Central memory CD8-positive, alpha-beta T cell (primary cell): ENCODE data around the gene ACAP2.
"Not testable (repeated sequence)": the region's sequence is repeated elsewhere in the genome, so short reads cannot be mapped to it uniquely, and the experiment has no call there.

Experiments
- ATAC-seq: fragments of 150-1000 bp; cut with Tn5 transposase; replicated peaks from 2 replicates; pipeline ENCODE4 v1.10.0; 2022; ENCODE audit warnings: mild to moderate bottlenecking, moderate FRiP score, moderate number of reproducible peaks; ENCODE audit not compliant: poor library complexity, severe bottlenecking; ENCODE audit errors: extremely low read depth
- DNase-seq, 2 donors: peaks; one replicate each; pipeline ENCODE4 v3.0.0; 2021; ENCODE audit warnings: low spot score in 2 of 2
- H3K27ac Mint-ChIP-seq: one replicate; pipeline ENCODE4 v1.8.0; 2022; ENCODE audit warnings: low read depth, mild to moderate bottlenecking, moderate library complexity, mixed read lengths
- H3K27me3 Mint-ChIP-seq: one replicate; pipeline ENCODE4 v1.8.0; 2022; ENCODE audit warnings: mixed read lengths
- H3K36me3 Mint-ChIP-seq: one replicate; pipeline ENCODE4 v1.8.0; 2022; ENCODE audit warnings: mild to moderate bottlenecking, moderate library complexity, mixed read lengths; ENCODE audit not compliant: insufficient read depth
- H3K4me1 Mint-ChIP-seq: one replicate; pipeline ENCODE4 v1.8.0; 2022; ENCODE audit warnings: mixed read lengths
- H3K4me3 Mint-ChIP-seq: one replicate; pipeline ENCODE4 v1.8.0; 2022; ENCODE audit warnings: mild to moderate bottlenecking, moderate library complexity, mixed read lengths
- H3K9me3 Mint-ChIP-seq: one replicate; pipeline ENCODE4 v1.8.0; 2022; ENCODE audit warnings: mixed read lengths

Gene ACAP2

DNA sequence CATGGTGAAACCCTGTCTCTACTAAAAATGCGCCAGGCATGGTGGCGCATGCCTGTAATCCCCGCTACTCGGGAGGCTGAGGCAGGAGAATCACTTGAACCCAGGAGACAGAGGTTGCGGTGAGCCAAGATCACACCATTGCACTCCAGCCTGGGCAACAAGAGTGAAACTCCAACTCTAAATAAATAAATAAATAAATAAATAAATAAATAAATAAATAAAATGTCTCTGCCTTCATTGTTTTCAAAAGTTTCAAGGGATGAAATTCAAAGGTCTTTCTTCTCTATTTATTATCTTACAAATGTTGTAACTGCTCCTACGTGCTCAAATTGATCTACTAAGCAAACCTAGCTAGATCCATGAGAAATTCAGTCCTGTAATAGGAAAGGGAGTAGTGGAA is 44.4 kb downstream of the ACAP2 start:
- ATAC-seq, H3K27ac Mint-ChIP-seq: not testable (repeated sequence)
- H3K4me1 Mint-ChIP-seq: peaks cover 29% of the 10 kb centered on the region

DNA sequence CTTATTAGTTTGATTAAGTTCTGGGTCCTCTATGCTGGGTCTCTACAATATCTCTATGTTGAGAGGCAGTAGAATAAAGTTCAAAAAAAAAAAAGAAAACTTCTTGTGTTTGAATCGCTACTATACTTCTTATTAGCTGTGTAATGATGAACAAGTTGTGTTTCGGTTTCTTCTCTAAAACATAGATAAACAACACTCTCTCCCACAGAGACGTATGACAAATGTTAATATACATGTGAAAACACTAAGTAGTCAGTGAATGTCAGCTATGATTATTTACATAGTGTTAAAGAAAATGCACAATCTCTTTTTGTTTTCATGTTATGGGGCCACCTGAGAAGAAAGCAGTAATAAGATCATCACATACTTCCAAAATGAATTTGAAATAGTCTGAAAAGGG is 45.3 kb downstream of the ACAP2 start:
- H3K36me3 Mint-ChIP-seq: no peaks in the 10 kb centered on the region
- H3K27me3 Mint-ChIP-seq: no peaks in the 10 kb centered on the region
- H3K4me1 Mint-ChIP-seq: peaks cover 36% of the 10 kb centered on the region
- H3K9me3 Mint-ChIP-seq: no peaks in the 10 kb centered on the region
- ATAC-seq: no peak
- no peak overlapping the region for H3K27ac Mint-ChIP-seq
- H3K4me3 Mint-ChIP-seq: no peak overlapping the region
- no peak for DNase-seq

More for the DNA sequence above, 44.4 kb downstream of the ACAP2 start:
- not testable (repeated sequence) for H3K4me3 Mint-ChIP-seq, H3K27me3 Mint-ChIP-seq, H3K9me3 Mint-ChIP-seq, DNase-seq, H3K36me3 Mint-ChIP-seq

DNA sequence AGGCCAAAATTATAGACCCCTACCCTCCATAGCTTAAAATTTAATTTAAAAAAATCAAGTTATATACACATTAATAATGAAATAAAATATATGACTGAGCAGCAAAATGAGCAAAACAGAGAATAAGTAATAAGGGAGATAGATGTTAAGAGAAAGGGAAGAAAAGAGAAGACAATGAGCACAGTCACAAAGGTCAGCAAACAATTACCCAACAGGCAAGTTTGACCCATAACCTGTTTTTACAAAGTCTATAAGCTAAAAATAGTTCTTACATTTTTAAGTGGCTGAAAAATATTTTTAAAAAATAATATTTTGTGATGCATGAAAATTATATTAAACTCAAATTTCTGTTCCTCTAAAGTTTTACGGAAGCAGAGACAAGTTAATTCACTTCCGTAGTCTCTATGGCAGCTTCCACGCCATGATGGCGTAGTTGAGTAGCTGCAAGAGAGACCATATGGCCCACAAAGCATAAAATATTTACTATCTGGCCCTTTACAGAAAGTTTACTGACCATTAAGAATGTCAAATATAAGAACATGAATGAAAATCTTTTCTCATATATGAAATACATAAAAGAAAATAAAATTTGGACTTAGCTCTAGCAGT is 47.5 kb downstream of the ACAP2 start:
- Mint-ChIP-seq H3K9me3 (no peaks in the 10 kb centered on the region), H3K4me1 (peaks cover 37% of the 10 kb centered on the region), H3K27ac (no peak overlapping the region), H3K36me3 (peaks cover 5% of the 10 kb centered on the region), H3K4me3 (no peak overlapping the region), H3K27me3 (no peaks in the 10 kb centered on the region)
- DNase-seq: no peak
- ATAC-seq: no peak

DNA sequence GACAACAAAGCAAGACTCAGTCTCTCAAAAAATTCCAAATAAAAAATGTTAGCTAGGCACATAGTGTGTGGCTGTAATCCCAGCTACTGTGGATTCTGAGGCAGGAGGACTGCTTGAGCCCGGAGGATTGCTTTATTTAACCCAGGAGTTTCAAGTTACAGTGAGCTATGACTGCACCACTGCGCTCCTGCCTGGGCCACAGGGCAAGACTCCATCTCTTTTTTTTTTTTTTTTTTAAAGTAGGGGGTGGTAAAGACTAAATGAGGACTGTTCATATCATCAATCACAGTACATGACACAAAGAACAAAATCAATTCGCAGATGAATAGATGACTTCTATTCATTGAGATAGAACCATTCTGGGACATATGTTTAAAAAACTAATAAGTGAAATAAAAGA is 48.1 kb downstream of the ACAP2 start:
- Mint-ChIP-seq H3K36me3 (peaks cover 8% of the 10 kb centered on the region), H3K27ac (no peak overlapping the region), H3K4me1 (peaks cover 36% of the 10 kb centered on the region), H3K9me3 (no peaks in the 10 kb centered on the region), H3K27me3 (no peaks in the 10 kb centered on the region), H3K4me3 (no peak overlapping the region)
- no peak for ATAC-seq
- no peak for DNase-seq

DNA sequence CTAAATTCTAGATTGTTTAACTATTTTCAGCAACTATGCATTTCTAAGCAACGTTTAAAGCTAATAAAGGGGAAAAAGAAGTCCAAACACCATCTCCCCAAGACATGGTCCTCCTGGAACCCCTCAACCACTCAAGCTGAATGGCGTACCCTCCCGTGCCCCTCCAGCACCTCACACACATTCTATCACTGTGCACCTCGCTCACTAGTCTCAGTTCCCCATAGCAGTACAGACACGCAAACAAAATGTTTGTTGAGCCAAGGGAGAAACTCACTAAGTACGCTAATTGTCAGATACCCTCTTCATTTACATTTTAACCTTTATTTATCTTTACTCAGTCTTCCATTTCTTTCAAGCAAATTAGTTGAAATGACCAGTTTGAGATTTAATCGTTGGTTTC is 48.8 kb downstream of the ACAP2 start:
- Mint-ChIP-seq H3K9me3 (no peaks in the 10 kb centered on the region), H3K36me3 (peaks cover 8% of the 10 kb centered on the region)

DNA sequence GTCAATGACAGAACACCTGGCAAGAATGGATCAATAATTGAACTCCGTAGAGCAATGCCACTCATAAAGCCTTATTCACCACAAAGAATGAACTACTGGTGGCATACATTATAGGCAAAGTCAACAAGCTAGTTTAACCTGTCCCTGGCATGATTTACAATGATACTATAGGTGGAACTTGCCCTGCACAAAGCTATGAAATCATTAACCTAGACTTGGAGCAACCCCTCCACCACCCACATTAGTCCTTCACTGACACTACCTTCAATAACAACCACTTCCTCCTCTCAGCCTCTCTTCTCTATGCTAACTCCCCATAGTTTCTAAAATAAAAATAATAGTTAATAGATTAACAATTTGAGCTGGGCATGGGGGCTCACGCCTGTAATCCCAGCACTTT is 54.4 kb downstream of the ACAP2 start:
- ATAC-seq: no peak
- Mint-ChIP-seq H3K27me3 (no peaks in the 10 kb centered on the region), H3K36me3 (peaks cover 18% of the 10 kb centered on the region), H3K4me3 (no peak overlapping the region), H3K9me3 (no peaks in the 10 kb centered on the region), H3K4me1 (peaks cover 41% of the 10 kb centered on the region), H3K27ac (no peak overlapping the region)
- no peak for DNase-seq

More for the DNA sequence above, 48.8 kb downstream of the ACAP2 start:
- no peak for DNase-seq
- Mint-ChIP-seq H3K27me3 (no peaks in the 10 kb centered on the region), H3K4me3 (no peak overlapping the region), H3K27ac (no peak overlapping the region), H3K4me1 (peaks cover 31% of the 10 kb centered on the region)
- ATAC-seq: no peak

DNA sequence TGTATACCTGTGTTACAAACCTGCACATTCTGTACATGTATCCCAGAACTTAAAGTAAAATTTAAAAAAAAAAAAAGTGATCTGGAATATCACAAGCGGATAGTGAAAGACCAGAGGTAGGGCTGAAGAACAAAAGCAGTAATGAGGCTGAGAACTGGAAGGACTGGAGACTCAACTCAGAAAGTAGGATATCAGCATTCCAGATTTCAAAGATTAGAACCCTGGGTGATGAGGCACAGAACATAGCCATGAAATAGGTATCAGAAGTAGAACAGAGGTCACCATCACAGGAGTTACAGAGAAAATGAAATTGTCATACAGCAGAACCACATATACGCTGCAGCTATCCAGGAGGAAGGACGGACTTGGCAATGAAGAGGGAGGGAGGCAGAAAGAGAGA is 56.1 kb downstream of the ACAP2 start:
- Mint-ChIP-seq H3K4me3 (no peak overlapping the region), H3K36me3 (peaks cover 21% of the 10 kb centered on the region), H3K27ac (no peak overlapping the region), H3K27me3 (no peaks in the 10 kb centered on the region), H3K4me1 (peaks cover 47% of the 10 kb centered on the region), H3K9me3 (no peaks in the 10 kb centered on the region)
- DNase-seq (no peak), ATAC-seq (no peak)

DNA sequence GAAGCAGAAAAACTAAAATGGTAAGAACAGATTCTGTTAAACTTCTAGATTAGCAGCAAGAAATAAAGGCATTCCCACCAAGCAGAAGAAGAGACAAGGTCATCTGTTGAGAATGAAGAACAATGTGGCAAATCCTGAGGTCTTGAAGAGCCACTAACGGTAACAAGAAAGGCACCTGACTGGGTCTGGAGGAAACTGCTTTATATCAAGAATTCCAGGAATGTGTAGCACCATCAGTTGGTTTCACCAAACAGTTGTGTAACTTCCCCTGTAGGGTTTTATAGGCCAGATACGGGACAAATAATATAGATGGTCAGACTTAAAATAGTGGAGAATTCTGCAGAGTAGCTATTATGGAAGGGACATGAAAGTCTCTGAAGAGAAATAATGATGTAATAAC is 57.3 kb downstream of the ACAP2 start:
- Mint-ChIP-seq H3K27ac (peak overlapping the region; percentile 20), H3K4me3 (no peak overlapping the region), H3K9me3 (no peaks in the 10 kb centered on the region), H3K36me3 (peaks cover 22% of the 10 kb centered on the region), H3K27me3 (no peaks in the 10 kb centered on the region), H3K4me1 (peaks cover 53% of the 10 kb centered on the region)
- no peak for ATAC-seq
- DNase-seq: no peak

DNA sequence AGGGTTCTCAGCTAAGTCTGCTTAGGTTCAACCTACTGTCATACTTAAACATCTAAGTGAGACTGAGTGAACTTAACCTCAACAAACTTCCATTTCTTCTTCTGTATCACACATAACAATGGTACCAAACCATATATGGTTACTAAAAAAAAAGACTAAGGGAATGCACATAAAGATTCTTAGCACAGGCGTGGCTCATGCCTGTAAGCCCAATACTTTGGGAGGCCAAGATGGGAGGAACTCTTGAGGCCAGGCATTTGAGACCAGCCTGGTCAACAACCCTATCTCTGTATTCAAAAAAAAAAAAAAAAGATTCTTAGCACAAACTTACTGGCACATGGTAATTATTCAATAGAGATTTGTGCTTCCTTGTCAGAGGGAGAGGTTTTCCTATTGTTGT is 57.9 kb downstream of the ACAP2 start:
- Mint-ChIP-seq H3K27ac (no peak overlapping the region), H3K4me1 (peaks cover 53% of the 10 kb centered on the region), H3K9me3 (no peaks in the 10 kb centered on the region), H3K27me3 (no peaks in the 10 kb centered on the region), H3K36me3 (peaks cover 21% of the 10 kb centered on the region), H3K4me3 (no peak overlapping the region)
- ATAC-seq (no peak), DNase-seq (no peak)

DNA sequence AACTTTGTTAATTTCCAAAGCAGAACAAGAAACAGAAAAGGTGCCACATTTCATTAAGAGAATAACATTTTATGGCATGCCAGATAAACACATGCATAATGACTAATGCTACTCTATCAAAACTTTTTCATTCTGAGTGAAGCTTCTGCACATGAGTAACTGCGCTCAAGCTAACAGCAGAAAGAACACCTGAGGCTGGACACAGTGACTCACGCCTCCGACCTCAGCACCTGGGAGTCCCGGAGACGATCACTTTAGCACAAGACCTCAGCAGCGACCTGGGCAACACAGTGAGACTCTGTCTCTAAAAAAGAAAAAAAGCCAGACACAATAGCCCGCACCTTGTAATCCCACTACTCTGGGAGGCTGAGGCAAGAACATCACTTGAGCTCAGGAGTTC is 70.6 kb downstream of the ACAP2 start:
- H3K4me3 Mint-ChIP-seq: no peak overlapping the region
- H3K27ac Mint-ChIP-seq: no peak overlapping the region
- no peaks in the 10 kb centered on the region for H3K9me3 Mint-ChIP-seq
- H3K36me3 Mint-ChIP-seq: peaks cover 18% of the 10 kb centered on the region
- no peaks in the 10 kb centered on the region for H3K27me3 Mint-ChIP-seq
- ATAC-seq: no peak
- H3K4me1 Mint-ChIP-seq: peaks cover 9% of the 10 kb centered on the region
- no peak for DNase-seq

DNA sequence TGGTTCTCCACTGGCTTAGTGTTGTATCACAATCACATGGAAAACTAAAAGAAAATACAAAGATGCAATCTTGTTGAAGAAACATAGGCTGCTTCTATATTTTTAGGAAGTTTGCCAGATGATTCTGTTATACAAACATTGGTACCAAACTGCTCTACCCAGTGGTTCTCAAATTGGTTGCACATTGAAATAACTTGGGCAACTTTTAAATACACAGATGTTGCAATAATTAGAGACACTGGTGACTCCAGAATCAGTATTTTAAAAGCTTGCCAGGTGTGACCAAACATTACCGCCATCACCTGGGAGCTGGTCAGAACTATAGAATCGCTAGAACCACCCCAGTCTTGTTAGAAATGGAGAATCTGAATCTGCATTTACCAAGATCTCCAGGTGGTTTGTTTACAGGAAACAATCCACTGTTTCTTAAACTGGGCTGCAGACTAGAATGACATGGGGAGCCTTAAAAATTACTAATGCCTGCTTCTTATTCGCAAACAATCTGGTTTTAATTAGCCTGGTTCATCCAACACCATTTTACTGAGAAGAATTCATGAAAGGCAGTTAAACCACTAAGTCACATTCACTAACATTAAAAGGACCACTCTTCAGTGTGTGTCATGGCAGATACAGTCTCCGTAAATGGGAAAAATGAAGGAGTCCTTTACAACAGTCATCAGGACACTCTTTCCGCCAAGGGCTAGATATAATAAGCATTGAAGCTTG is 76.5 kb downstream of the ACAP2 start:
- DNase-seq: no peak
- Mint-ChIP-seq H3K36me3 (peaks cover 5% of the 10 kb centered on the region), H3K27ac (peak overlapping the region; percentile 52), H3K9me3 (no peaks in the 10 kb centered on the region), H3K4me3 (no peak overlapping the region), H3K27me3 (no peaks in the 10 kb centered on the region), H3K4me1 (peaks cover 32% of the 10 kb centered on the region)
- ATAC-seq: no peak

DNA sequence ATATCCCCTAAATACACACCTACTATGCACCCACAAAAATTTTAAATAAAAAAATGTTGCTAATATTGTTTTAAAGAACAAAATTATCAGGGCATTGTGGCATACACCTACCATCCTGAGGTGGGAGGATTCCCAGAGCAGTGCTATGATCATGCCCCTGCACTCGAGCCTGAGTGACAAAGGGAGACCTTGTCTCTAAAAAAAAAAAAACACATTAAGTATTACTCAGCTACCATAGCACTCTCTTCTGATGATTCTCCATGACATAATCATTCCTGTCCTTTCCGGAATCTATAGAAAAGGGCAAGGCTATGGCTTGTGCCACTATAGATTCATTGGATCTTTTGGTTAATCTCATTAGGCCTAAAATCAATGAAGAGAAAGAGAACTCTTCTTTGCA is 77.4 kb downstream of the ACAP2 start:
- H3K27ac Mint-ChIP-seq: no peak overlapping the region
- ATAC-seq (no peak), DNase-seq (no peak)
- no peak overlapping the region for H3K4me3 Mint-ChIP-seq
- peaks cover 38% of the 10 kb centered on the region for H3K4me1 Mint-ChIP-seq
- no peaks in the 10 kb centered on the region for H3K9me3 Mint-ChIP-seq
- peaks cover 5% of the 10 kb centered on the region for H3K36me3 Mint-ChIP-seq
- no peaks in the 10 kb centered on the region for H3K27me3 Mint-ChIP-seq

DNA sequence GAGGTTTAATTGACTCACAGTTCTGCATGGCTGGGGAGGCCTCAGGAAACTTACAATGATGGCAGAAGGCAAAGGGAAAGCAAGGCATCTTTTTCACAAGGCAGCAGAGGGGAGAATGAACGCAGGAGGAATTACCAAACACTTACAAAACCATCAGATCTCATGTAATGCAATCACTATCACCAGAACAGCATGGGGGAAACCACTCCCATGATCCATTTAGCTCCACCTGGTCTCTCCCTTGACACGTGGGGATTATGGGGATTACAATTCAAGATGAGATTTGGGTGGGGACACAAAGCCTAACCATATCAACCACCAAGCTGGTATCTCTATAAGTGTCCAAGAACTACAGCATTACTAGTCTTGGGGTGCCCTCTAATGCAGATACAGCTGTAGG is 85.0 kb downstream of the ACAP2 start:
- peak overlapping the region; percentile 78 for H3K27ac Mint-ChIP-seq
- H3K4me3 Mint-ChIP-seq, H3K9me3 Mint-ChIP-seq, H3K27me3 Mint-ChIP-seq, ATAC-seq, H3K36me3 Mint-ChIP-seq, DNase-seq: not testable (repeated sequence)
- peaks cover 70% of the 10 kb centered on the region for H3K4me1 Mint-ChIP-seq
